Neural progenitor cell (in vitro differentiated cells): ENCODE results near the gene PTPRC. TPM values are rescaled to one million over a fixed set of nuclear protein-coding genes. Genes with fewer than 3 reads are reported as not detected.

Experiments used
- DNase-seq: peaks from one replicate; pipeline ENCODE4 v3.0.0-alpha.2; 2016; ENCODE audit warnings: low spot score
- H2AFZ ChIP-seq: fragments of 200-600 bp; sonication (generic); replicated peaks from 2 replicates; pipeline ENCODE4 v1.6.1; 2016; ENCODE audit warnings: antibody characterized with exemption
- H3F3A ChIP-seq: fragments of 200-600 bp; sonication (generic); 2 replicates; pipeline ENCODE4 v1.6.1; 2016; ENCODE audit warnings: antibody characterized with exemption, low read depth
- H3K27ac ChIP-seq: fragments of 200-600 bp; sonication (generic); 2 replicates; pipeline ENCODE4 v1.5.1; 2016; ENCODE audit warnings: mild to moderate bottlenecking
- H3K27me3 ChIP-seq: fragments of 200-600 bp; sonication (generic); 2 replicates; pipeline ENCODE4 v1.6.1; 2016; ENCODE audit warnings: mild to moderate bottlenecking, moderate library complexity
- H3K36me3 ChIP-seq: fragments of 200-600 bp; sonication (generic); 2 replicates; pipeline ENCODE4 v1.5.1; 2016
- H3K4me1 ChIP-seq: fragments of 200-600 bp; sonication (generic); 2 replicates; pipeline ENCODE4 v1.6.1; 2016; ENCODE audit warnings: mixed run types
- H3K4me2 ChIP-seq: fragments of 200-600 bp; sonication (generic); 2 replicates; pipeline ENCODE4 v1.6.1; 2016
- H3K4me3 ChIP-seq: fragments of 200-600 bp; sonication (generic); 2 replicates; pipeline ENCODE4 v1.5.1; 2016
- H3K79me2 ChIP-seq: fragments of 200-600 bp; sonication (generic); 2 replicates; pipeline ENCODE4 v1.6.1; 2016; ENCODE audit warnings: low read depth
- H3K9ac ChIP-seq: fragments of 200-600 bp; sonication (generic); 2 replicates; pipeline ENCODE4 v1.6.1; 2016
- H3K9me3 ChIP-seq: fragments of 200-600 bp; sonication (generic); 2 replicates; pipeline ENCODE4 v1.5.1; 2016; ENCODE audit warnings: low read depth
- H4K20me1 ChIP-seq: fragments of 200-600 bp; sonication (generic); 2 replicates; pipeline ENCODE4 v1.6.1; 2016; ENCODE audit warnings: low read depth
- H3K27ac Mint-ChIP-seq: 3 replicates; pipeline ENCODE4 v1.8.0; 2021; ENCODE audit warnings: mixed read lengths
- H3K27me3 Mint-ChIP-seq: 2 replicates; pipeline ENCODE4 v1.8.0; 2022; ENCODE audit warnings: low read depth, mild to moderate bottlenecking, inconsistent platforms, moderate library complexity, mixed read lengths; ENCODE audit not compliant: insufficient read depth
- H3K36me3 Mint-ChIP-seq: 3 replicates; pipeline ENCODE4 v1.8.0; 2021; ENCODE audit warnings: mixed read lengths
- H3K4me1 Mint-ChIP-seq: 3 replicates; pipeline ENCODE4 v1.8.0; 2021; ENCODE audit warnings: mixed read lengths
- H3K4me3 Mint-ChIP-seq: 3 replicates; pipeline ENCODE4 v1.8.0; 2021; ENCODE audit warnings: mild to moderate bottlenecking, moderate library complexity, mixed read lengths
- H3K9me3 Mint-ChIP-seq: 3 replicates; pipeline ENCODE4 v1.8.0; 2020; ENCODE audit warnings: mixed read lengths
- CTCF ChIP-seq: fragments of 200-600 bp; sonication (generic); IDR thresholded peaks from 2 replicates; pipeline ENCODE4 v1.5.1; 2017; ENCODE audit warnings: antibody characterized with exemption, mild to moderate bottlenecking
- EZH2 ChIP-seq: fragments of 200-600 bp; sonication (generic); IDR thresholded peaks from 2 replicates; pipeline ENCODE4 v1.6.1; 2017; ENCODE audit warnings: antibody characterized with exemption, mild to moderate bottlenecking, moderate library complexity
- EZH2phosphoT487 ChIP-seq: fragments of 200-600 bp; sonication (generic); IDR thresholded peaks from 2 replicates; pipeline ENCODE4 v1.6.1; 2017; ENCODE audit warnings: antibody characterized with exemption
- total RNA-seq: library from RNA; depleted of rRNA; stranded (reverse); fragments of >200 nt; gene quantifications from 2 replicates; pipeline ENCODE4 v1.2.3, GENCODE V29; 2015; ENCODE audit warnings: low replicate concordance

Gene PTPRC
- total RNA-seq, 1 donor from 2014 or later: not detected

DNA sequence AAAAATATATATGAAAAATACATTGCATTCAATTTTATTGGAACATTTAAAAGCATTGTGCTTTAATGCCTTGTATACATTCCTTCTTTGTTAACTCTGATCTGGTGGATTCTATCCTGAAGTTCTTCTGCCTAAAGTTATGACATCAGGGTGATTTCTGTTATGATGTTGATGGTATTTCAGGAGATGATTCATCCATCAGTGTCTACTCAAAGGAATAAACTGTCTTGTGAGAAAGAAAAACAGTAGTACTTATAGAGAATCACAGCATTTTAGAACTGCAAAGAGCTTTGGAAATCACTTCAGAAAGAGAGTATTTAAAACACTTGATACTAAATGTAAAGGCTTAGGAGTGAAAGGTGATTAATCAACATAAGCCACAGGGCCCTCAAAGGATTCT lies 155.7 kb downstream of the PTPRC start:
- no peak overlapping the region for H3K4me2 ChIP-seq
- no peaks in the 10 kb centered on the region for H3K4me1 ChIP-seq
- H3K4me1 Mint-ChIP-seq: peaks cover under 1% of the 10 kb centered on the region

DNA sequence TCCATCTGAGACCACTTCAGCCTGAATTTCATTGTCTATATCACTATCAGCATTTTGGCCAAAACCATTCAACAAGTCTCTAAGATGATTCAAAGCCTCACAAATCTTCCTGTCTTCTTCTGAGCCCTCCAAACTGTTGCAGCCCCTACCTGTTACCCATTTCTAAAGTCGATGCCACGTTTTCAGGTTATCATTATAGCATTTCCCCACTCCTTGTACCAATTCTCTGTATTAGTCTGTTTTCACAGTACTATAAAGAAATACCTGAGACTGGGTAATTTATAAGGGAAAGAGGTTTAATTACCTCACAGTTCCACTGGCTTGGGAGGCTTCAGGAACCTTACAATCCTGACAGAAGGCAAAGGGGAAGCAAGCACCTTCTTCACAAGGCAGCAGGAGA lies 158.8 kb downstream of the PTPRC start:
- Histone ChIP-seq H3K4me2 (no peak overlapping the region), H3K9ac (no peak overlapping the region), H3F3A (no peaks in the 10 kb centered on the region), H3K4me1 (no peaks in the 10 kb centered on the region), H2AFZ (no peak overlapping the region), H3K4me3 (no peak overlapping the region), H4K20me1 (no peaks in the 10 kb centered on the region), H3K9me3 (no peaks in the 10 kb centered on the region), H3K36me3 (no peaks in the 10 kb centered on the region), H3K27ac (no peak overlapping the region), H3K79me2 (no peaks in the 10 kb centered on the region), H3K27me3 (no peaks in the 10 kb centered on the region)
- H3K27me3 Mint-ChIP-seq: no peaks in the 10 kb centered on the region
- H3K9me3 Mint-ChIP-seq: peaks cover 25% of the 10 kb centered on the region
- H3K36me3 Mint-ChIP-seq: peaks cover 6% of the 10 kb centered on the region
- no peak for TF ChIP-seq CTCF
- H3K4me3 Mint-ChIP-seq: no peak overlapping the region
- DNase-seq: no peak
- no peaks in the 10 kb centered on the region for H3K4me1 Mint-ChIP-seq
- no peak overlapping the region for H3K27ac Mint-ChIP-seq

More for the DNA sequence above, 155.7 kb downstream of the PTPRC start:
- no peak for DNase-seq
- Histone ChIP-seq H3K36me3 (no peaks in the 10 kb centered on the region), H2AFZ (no peak overlapping the region), H3K27ac (no peak overlapping the region), H3K27me3 (no peaks in the 10 kb centered on the region), H3F3A (no peaks in the 10 kb centered on the region), H3K4me3 (no peak overlapping the region), H3K9me3 (no peaks in the 10 kb centered on the region), H4K20me1 (no peaks in the 10 kb centered on the region), H3K9ac (no peak overlapping the region), H3K79me2 (no peaks in the 10 kb centered on the region)
- no peak for TF ChIP-seq EZH2phosphoT487
- no peak for TF ChIP-seq EZH2
- no peak for TF ChIP-seq CTCF
- Mint-ChIP-seq H3K9me3 (peaks cover 25% of the 10 kb centered on the region), H3K27ac (no peak overlapping the region), H3K4me3 (no peak overlapping the region), H3K36me3 (peaks cover 6% of the 10 kb centered on the region), H3K27me3 (no peaks in the 10 kb centered on the region)

GRCh38 chr1:198798923-198799386 lies 160.1 kb downstream of the PTPRC start:
- Histone ChIP-seq H4K20me1 (no peaks in the 10 kb centered on the region), H3K9me3 (no peaks in the 10 kb centered on the region), H3K4me2 (no peak overlapping the region), H3K9ac (no peak overlapping the region), H3F3A (no peaks in the 10 kb centered on the region), H3K27ac (no peak overlapping the region), H3K4me1 (no peaks in the 10 kb centered on the region), H2AFZ (no peak overlapping the region), H3K36me3 (no peaks in the 10 kb centered on the region), H3K4me3 (no peak overlapping the region), H3K27me3 (no peaks in the 10 kb centered on the region), H3K79me2 (no peaks in the 10 kb centered on the region)
- DNase-seq: no peak
- H3K9me3 Mint-ChIP-seq: peaks cover 25% of the 10 kb centered on the region
- no peaks in the 10 kb centered on the region for H3K4me1 Mint-ChIP-seq
- no peak overlapping the region for H3K27ac Mint-ChIP-seq
- TF ChIP-seq CTCF (no peak), EZH2phosphoT487 (no peak), EZH2 (no peak)
- peaks cover 6% of the 10 kb centered on the region for H3K36me3 Mint-ChIP-seq
- no peaks in the 10 kb centered on the region for H3K27me3 Mint-ChIP-seq
- no peak overlapping the region for H3K4me3 Mint-ChIP-seq
